HUDEP-2 (cell line): Measurements from ENCODE around the gene CHID1.

Source experiments
- DNase-seq, 76 experiments: peaks; one replicate each; lab custom pipeline; 2025; ENCODE audit not compliant: unreplicated experiment in 76 of 76; lab: John Stamatoyannopoulos, UW

Gene CHID1

DNA sequence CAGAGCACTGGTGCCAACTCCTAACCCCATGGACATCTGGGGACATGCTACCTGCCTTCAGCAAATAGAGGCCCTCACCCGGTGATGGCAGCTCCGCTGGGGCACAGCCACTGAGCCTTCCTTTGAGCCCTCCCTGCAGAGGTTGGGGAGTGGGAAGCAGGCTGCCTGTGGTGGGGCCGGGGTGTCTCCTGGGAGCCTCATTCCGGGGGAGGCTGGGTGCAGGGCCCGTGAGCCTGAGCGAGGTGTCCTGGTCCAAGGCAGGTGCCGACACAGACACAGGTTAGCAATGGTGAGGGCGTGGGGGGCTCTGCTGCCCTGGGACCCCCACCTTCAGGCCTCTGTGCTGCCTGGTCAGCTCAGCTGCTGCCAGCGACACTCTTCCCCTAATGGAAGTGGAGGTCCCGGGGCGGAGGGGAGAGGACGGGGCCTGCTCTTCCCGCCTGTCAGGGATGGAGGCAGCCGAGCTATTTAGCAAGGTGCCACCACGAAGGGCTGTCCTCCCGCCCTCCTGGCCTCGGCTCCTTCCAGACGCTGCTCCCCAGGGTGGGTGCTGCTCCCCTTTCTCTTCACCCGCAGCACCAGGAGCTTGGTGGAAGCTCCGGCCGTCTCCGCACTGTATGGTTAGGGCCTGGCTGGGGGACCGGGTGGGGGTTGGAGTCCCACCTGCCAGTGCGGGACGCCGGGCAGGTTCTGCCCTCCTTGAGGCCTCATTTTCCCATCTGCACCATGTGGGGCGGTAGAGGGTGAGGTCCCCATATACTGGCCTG, 56.7 kb downstream of the CHID1 start:
- no peak for DNase-seq

DNA sequence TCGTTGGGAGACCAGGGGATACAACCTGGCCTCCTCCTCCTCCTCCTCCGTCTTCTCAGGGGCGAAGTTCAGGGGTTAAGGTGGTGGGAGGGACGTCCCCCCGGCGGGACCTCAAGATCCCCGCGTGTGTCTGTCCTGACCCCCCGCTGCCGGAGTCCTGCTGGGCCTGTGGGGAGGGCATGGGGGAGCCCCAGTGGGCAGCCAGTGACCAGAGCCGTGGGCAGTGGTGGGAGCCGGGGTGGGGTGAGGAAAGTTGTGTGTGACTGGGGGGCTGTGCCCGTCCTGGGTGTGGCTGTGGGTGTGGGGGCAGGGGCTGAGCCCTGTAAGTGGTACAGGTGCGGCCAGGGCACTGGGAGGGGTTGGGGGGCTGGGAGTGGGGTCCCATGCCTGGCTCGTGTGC, 57.8 kb downstream of the CHID1 start:
- DNase-seq: no peak

DNA sequence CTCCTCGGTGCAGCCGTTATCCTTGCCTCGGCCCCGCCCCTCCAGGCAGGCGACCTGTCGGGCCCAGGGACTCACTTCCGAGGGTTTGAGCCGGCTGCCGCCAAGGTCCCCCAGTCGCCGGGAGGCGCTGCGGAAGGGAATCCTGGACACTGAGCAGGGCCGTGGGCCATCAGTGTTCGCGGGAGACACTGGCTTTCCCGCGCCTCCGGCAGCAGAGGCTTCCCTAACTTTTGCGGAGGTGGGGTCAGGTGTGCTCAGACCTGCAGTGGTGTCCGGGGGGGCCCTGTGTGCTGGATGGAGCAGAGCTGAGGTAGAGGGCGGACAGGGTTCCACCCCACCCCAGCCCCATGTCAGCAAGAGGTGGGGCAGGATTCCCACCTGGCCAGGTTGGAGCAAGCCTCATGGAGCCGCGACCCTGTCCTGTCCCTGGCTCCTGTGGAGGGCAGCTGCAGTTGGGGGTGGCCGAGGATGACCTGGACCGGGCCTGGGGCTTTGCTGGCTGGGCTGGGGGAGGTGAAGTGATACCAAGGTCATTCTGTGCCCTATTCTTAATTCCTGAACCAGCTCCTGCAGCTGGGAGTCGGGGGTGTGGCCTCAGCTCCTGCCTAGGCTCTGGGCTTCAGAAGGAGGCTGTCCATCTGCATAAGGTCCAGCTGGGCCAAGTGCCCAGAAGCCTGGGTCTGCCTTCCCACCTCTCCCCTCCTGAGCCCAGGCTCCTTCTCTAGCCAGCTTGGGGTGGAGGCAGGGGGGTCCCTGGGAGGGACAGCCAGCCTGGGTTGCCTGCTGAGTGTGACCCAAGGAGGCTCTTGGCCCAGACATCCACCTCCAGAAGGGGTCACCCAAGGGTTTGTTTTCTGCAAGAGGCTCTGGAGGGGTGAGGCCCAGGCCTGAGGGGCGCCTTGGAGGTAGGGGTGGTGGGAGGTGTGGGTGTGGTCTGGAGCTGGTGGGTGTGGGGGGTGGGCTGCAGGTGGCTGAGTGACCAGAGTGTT, 59.5 kb downstream of the CHID1 start:
- peak in 13 of 76 experiments; percentile 2 to 31 (median 20) for DNase-seq

DNA sequence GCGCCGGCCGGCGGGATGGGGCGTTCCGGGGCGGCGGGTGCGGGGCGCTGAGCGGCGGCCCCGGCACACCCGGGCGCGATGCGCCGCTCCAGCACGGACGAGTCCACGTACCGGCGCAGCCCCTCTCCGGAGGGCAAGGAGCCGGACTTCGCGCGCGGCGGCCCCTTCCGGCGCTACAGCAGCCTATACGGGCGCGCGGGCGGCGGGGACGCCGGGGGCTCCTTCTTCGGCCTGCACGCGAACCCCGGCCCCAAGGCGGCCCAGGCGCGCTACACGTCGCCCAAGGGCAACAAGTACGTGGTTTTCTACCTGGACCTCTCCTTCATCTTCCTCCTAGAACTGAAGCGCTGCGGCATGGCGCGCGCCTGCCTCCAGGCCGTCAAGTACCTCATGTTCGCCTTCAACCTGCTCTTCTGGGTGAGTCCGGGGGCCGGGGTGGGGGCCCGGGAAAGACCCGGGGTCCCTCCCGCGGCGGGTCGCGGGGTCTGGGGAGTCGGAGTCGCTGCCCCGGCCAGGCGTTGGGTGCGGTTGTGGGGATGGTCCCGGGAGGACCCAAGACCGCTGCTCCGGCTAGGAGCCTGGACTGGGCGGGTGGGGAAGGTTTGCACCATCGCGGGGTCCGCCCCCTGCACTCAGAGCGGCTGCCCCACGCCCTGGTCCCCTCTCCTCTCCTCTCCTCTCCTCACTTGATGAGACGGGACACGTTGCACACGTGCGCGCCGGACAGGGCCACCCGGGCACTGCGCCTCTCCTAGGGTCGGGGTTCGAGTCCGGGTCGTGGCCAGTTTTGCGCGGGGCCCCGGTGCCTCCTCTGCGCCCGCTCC, 60.4 kb downstream of the CHID1 start:
- DNase-seq: no peak

DNA sequence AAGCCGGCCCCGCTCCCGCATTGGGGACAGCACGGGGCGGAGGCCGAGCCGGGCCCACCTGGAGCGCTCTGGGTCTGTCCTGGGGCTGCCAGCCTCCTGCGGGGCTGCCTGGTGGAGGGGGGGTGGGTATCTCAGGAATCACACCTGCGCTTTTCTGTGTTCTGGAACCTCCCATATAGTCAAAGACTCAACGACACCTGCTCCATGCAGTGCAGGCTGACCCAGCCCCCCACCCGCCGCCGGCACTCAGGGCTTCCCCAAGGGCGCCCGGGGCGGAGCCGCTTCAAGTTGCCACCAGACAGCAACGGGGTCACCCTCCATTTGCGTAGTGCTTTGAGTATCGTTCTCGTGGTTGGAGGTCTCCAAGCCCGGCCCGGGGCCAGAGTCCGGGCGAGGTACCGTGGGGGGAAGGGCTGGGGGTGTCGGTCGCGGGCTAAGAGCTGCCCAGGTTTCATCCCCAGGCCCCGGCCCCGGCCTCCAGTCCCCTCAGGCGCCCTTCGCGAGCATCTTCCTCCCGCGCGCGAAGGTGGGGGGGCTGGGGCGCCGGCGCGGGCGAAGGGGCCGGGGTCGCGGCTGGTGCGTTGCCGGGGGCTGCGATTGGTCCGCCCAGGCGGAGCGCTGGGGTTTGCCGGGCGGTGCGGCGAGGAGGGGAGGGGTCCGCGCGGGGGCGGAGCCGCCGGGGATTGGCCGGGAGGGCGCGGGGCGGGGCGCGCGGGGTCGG, 61.3 kb downstream of the CHID1 start:
- DNase-seq: no peak

DNA sequence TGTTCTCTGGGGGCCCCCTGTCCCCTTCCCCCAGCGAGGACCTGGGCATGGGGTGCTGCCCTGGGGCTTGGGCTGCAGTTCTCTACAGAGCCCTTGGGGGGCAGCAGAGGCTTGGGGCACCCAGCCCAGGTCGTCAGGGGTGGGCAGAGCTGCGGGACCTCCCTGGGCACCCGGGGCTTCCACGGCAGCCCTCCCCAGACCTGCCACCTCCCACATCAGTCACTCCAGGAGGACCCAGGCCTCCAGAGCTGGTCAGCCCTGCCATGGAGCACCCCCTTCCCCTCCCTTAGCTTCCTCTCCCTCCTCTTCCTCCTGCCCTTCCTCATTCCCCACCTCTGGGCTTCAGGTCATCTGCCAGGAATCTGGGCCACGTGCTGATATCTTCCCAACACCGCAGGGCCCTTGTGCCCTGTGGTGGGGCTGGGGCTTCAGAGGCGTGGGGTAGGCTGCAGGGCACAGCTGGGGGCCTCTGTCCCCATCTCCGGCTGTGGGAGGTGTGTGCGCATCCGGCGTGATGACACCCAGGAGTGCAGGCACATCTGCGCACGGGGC, 62.2 kb downstream of the CHID1 start:
- peak in 28 of 76 experiments; percentile 12 to 59 (median 35) for DNase-seq

DNA sequence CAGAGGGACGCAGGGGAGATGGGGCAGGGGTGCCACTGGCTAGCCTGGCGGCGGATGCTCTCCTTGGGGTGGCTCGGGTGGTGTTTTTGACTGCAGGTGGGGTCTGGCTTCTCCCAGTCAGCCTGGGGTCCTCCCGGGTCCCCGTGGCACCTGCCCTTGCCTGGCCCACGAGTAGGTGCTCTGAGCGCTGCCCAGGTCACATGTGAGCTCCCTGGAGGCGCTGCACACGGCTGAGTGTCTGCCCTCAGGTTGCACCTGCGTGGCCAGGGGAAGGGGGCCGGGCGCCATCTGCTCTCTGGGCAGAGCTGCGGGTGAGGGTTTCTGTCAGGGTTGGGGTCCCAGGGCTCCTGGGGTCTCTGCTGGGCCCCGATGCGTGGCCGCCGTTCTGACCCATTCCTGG, 62.7 kb downstream of the CHID1 start:
- DNase-seq: no peak

DNA sequence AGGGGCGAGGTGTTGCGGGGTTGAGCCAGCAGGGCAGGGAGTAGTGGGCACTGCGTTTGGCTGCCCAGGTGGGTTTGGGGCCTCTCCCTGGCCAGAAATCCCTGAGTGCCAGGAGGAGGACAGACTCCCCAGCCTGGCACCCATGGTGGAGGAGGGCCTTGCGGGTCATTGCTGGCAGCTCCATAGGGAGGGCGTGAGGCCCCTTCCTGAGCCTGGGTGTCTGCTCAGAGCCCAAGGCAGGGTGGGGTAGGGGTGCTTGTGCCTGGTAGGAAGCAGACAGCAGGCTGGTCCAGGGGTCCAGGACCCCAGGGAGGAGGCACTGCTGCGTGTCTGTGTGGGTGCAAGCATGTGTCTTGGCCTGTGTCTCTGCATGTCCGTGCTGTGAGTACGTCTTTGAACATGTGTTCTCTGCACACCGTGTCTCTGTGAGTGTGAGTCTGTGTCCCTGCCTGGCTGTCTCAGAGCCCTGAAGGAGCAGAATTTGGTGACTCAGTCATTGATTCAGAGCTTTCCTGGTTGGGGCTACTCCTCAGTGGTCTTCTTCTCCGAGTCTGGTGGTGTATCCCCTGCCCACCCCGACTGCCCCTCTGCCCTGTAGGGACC, 64.0 kb downstream of the CHID1 start:
- DNase-seq: no peak

DNA sequence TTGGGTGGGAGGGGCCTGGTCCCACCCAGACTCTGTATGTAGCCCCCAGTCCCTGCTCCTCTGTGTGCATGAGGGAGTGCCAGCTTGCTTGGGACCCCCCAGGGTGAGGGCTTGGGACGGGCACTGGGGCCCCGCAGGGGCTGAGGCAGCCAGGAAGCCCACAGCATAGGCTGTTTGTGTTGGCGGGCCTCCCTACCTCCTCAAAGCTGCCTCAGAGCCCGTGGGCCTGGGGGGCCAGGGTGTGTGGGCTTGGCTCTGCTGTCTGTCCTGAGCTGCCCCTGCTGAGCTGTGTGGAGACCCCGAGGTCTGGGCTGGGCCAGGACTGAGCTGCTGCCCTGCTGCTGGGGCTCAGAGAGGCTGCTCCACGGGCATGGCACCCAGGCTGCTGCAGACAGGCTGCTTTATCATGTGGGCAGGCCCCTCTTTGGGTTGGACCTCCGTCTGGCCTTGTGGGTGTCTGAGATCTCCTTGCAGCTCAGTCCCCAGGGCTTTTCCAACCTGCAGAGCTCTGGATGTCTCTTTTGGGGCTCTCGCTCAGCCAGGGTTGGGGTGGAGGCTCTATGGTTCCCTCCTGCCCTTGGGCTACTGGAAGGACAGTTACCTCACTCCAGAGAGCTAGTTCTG, 64.6 kb downstream of the CHID1 start:
- DNase-seq: peak in 39 of 76 experiments; percentile 7 to 56 (median 38)

DNA sequence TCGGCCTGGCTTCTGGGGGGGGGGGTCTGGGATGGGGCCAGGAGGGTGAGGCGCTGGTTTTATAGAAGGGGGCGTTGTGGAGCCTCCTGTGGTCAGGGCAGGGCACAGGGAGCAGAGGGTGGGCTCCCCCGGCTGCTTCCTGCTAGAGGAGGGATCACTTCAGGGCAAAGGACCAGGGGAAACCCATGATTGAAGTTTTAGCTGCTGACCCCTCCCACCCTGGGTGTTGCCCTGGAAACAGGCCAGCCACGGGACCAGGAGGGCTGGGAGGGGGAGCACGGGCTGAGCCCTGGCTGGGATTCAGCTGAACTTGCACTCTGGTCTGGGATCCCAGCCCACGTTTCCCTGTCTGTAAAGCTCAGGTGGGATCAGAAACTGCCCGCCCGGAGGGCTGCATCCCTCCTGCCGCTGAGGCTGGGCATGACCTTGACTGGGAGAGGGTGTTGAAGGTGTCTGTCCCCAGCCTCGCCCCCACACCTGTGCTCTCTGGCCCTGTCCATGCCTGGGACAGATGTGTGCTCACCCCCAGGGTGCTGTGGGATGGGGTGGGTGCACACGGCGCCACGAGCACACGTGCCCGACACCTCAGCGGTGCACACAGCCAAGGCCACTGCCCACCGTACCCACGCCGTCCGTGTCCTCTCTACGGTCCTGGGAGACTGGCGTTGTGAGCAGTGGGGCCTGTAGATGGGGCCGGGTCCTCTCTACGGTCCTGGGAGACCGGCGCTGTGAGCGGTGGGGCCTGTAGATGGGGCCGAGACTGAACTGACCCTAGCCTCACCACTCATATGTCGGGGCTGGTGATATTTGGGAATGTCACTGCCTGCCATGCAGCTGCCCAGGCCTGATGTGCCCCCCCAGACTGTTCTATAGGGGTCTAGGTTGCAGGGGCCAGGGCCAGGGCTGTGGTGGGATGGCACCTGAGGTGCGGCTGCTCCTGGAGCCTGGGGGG, 65.6 kb downstream of the CHID1 start:
- DNase-seq: peak in 74 of 76 experiments; percentile 45 to 97 (median 90)

DNA sequence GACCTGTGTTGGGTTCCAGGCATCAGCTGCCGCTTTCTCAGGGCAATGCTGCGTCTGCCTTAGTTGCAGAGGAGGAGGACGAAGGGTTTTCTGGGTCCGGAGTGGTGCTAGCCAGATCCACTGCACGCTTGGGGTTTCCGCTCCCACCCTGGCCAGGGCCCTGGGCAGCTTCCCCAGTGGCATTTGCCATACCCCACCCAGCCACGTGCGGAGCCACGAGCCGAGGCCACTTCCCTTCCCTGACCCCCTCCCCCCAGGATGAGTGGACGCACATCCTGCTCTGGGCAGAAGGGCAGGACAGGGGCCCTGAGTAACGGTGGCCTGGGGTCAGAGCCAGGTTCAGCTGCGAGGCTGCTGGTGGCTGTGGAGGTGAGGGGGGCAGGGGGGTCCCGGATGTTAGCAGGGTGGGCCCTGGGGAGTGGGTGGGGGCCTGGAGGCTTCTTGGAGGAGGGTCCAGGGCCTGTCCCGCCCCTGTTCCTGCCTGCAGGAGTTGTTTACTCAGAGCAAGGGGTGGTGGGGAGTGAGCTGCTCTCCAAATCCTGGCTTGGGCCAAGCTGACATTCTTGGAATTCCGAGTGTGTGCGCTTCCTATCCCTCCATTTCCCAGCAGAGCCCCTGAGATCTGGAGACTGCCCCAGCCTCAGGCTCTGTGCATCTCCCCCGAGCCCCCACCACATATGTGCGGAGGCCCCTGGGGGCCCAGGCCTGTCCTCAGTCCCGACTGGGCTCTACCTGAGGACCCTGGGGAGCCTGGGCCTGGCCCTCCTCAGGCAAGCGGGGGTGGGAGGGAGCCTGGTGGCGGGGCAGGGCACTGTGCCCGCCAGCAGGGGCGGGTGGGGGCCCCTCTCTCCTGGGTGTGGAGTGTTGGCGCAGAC, 66.6 kb downstream of the CHID1 start:
- DNase-seq: peak in 43 of 76 experiments; percentile 16 to 71 (median 41)

DNA sequence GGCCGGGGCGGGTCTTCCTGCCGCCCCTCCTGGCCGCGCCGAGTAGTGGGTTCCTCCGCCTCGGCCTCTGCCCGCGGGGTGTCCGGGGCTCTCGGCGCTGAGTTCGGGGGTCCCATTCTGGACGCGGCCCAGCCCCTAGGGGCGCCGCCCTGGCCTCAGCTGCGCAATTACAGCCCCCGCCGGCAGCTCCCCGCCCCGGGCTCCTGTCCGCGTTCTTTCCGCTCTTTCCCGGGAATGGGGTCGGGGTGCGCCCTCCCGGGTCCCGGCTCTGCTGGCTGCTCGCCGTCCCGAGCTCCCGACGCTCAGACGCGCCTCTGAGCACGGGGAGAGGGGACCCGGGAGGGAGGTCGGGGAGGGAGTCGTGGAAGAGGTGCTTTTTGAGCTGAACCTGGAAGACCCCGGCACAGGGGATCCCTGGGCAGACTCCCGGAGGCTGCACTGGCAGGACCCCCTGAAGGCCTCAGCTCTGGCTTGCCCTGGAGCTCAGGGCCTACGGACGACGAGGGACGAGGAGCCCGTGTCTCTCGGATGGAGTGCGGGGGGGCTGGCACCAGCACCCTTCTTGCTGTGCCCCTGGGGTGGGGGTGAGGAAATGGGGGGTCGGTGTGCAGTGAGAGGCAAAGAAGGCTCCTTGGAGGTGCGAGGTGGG, 67.4 kb downstream of the CHID1 start:
- no peak for DNase-seq

DNA sequence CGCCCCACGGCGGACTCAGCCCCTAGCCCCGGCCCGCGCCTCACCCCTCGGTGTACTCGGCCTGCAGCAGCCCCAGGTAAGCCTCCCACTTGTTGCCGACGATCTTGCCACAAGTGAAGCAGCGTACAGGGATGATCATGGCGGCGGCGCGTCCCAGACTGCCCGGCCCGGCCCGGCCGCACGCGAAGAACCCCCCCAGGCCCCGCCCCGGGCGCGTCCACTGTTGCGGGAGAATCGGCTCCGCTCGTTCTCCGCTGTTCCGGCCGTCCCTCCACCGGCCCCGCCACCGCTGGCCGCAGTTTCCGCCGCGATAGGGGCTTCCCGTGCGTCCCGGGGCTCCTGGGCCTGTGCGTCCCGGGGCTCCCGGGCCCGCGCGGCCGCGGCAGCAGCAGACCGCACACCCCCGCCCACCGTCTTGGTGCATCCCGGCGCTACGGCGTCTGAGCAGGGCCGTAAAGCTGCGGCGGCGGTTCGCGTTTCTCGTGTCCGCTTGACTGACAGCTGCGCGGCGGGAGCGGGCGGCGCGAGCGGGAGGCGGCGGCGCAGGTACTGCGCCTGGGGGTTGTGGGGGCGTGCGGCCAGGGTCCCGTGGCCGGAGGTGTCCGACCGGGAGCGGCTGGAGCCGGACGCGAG, 68.1 kb downstream of the CHID1 start, which contains the start of the genes POLR2L and TSPAN4:
TSS of gene POLR2L (minus strand) at position 160 of the 633 bp plus-strand sequence. CDS start at position 139, 21 bp downstream.
TSS of gene TSPAN4 (plus strand) at position 483 of the 633 bp plus-strand sequence. CDS start 7,453 bp downstream, outside the sequence.
- peak in 75 of 76 experiments; percentile 25 to 97 (median 78) for DNase-seq

DNA sequence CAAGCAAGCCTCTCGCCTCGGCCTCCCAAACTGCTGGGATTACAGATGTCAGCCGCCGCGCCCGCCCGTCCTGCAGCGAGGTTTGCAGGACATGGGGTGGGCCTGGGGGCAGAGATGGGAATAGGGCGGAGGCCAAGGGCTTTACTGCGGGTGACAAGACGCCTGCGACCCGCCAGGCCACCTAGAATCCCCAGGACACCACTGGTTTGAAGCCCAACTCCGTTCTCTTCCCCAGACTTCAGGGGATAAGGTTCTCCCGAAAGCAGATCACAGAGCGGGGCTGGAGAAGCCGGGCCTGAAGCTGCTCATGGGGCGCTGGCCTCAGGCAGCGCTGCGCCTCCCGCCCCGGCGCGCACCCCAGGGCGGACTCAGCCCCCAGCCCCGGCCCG, 68.6 kb downstream of the CHID1 start:
- DNase-seq: no peak

DNA sequence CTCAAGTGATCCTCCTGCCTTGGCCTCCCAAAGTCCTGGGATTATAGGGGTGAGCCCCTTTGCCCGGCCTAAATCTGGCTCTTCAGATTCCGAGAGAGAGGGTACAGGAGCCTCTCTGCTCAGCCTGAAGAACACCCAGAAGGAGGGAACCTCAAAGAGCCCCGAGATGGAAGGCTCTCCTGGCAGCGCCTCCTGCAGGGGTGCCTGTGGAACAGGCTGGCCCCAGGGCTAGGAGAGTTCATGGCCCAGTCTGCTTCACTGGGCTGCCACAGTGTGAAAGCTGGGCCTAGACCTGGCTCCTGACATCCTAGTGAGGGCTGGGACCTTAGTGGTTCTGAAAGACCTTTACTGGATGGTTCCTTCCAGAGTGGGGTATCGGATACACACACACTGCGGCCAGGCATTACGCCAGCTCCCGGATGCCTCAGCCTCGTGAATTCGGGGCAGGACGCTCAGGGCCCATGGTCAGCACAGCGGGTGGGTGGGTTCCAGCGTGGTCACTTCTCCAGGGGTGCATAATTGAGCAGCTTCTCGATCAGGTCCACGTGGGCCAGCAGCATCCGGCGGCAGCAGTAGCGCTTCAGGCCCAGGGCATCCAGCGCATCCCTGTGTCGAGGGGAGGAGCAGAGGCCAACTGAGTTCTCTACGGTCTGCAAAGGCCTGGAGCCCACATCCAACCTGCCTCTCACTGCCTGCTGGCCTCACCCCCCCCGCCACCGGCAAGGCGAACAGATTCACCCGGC, 70.6 kb downstream of the CHID1 start:
- peak in 10 of 76 experiments; percentile 19 to 35 (median 24) for DNase-seq
